GM21619 (cell line): ENCODE measurements around the gene LENG1.

ENCODE experiments used
- ATAC-seq: cut with Tn5 transposase; IDR thresholded peaks from one replicate; pipeline ENCODE4 v1.9.1; 2021; ENCODE audit not compliant: unreplicated experiment

Gene LENG1

DNA sequence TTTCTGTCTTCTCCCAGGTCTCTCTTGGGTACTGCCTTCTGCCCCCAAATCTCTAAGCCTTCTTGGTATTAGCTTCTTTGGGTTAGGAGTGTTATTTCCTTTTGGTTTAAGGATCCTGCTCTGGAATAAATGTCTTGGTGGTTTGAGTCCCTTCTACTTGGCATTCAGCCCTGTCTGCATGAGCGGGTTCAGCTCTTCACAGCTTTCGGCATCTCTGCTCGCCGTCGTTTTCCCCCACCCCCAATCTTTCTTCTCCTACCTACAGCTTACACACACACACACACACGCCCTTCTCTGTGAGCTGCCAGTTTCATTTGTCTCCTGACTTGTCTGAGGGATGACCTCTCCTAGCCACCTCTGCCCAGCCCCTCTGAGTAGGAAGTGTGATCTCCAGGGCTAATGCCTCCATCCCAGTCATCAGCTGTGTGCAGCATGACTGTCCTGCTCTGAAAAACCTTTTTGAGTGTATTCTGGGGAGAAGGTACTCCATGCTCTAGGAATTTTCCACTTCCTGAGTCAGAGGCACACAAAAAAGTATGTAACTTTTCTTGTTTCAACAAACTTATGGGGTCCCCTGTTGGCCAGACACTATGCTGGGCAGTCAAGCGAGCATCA is 17.2 kb downstream of the LENG1 start:
- ATAC-seq, result no peak

DNA sequence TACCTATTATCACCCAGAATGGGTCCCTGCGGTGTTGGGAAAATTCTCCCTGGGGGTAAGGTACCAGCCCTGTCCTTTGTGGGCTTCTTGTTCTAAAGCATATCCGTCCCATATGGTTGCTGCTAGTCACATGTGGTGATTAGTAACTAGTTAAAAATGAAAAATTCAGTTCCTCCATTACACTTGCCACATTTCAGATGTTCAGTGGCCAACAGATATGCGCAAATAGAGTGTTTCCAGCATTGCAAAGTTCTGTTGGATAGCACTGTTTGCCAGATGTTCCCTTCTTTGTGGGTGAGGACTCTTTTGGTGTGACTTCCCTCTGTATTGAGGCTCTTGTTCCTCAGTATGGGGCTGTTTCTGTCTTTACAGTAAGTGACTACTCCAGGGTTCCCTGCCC is 18.2 kb downstream of the LENG1 start:
- no peak for ATAC-seq

DNA sequence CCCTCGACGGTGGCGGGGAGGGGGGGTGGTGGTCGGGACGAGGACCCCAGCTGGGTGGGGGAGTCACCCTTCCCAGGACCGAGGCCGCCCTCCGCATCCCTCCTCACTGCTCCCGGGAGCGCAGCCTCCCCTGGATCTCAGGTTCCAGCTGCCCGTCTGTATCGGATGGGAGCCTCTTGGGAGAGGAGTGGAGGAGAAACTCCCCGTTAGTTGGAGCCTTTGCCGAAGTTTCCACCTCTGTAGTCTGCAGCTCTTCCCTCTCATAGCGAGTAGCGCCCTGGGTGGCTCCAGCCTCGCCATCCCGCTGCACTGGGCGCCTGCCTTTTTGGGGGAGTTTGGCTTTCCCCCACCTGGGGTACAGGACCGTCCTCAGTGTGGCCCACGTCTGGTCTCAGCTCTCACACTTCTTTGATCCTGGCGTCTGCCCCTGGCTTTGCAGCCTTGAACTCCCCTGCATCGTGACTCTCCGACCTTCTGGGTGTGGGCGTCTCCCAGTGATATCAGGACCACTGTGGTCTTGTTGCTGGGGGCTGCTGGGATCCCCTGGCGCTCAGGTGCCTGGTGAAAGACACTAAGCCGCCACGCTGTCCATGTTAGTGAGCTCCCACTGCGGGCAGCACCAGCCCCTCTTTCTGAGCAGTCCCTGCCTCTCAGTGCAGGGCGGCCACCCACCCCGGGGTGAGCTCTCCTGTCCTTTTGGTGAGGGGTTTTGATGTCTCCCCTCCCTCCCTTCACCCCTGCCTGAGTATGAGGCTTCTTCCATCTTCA is 20.8 kb downstream of the LENG1 start:
- no peak for ATAC-seq

DNA sequence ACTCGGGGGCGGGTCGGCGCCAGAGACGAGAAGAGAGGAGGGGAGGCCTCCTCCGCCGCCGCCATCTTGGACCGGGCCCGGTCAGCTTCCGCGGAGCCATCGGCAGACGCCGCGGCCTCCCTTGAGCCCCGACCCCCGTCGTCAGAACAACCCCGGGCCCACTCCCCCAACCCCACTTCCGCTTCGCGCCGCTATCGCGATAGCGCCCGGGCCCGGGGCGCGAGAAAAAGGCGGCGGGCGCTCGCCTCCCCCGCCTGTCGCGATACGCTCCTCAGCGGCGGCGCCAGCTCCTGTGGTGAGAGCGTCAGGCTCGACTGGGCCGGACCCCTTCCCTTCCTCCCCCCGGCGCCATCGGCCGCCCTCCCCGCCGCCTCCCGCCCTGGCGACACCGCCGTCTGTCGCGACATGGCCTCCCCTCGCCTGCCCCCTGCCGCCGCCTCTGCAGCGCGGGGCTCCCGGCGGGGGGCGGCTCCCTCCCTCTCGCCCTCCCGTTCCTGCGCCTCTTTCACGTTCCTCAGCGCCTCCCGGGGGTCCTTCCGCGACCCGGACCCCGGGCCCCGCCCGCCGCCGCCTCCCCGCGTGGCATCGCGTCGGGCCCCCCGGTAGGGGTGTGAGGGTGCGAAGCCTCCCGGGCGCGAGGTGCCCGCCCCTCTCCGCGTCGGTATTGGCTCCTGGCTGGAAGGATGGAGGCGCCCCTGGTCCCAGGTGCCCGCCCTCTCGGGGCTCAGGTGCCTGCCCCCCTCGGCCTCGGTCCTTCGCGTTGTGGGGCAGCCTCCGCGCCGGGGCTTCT is 21.6 kb downstream of the LENG1 start, which contains the start of gene CNOT3:
Gene CNOT3, plus strand, starts transcription at position 64 of the 790 bp plus-strand sequence. CDS start 5,217 bp downstream, outside the sequence.
- no peak for ATAC-seq

DNA sequence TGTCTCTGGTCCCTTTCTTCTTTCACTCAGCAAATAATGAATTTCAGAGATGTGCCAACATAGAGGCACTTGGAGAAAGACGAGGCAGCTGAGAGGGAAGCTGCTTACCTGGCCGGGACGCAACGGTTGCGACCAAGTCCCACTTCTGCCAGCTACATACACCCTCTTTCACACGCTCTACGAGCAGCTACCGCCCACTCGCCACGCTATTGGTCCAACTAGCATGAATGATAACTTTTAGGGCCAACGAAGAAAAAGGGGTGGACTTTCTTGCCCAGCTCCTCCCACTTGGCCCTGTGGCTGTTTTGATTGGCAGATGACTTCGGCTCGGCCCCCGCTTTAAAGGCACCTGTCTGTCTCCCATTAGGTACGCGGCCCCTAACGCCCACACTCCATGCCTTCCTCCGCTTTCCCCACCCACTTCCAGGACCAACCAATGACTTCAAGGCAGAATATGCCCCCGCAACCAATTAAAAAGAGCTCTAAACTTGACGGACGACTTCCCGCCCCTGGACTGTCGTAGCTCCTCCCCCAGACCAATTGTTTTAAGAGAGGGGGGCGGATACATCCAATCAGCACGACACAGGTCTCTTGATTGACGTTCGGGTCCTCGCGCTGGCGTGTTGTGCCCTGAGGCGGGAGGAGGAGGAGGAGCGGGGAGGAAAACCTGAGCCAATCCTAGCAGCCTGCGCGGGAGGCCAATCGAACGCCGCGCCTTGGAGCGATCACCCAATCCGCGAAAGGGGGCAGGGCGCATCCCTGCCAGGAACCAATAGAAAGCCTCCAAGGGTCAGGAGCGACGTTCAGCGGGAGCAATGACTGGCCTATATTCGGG is 22.4 kb downstream of the LENG1 start:
- ATAC-seq, result peak; percentile 69

DNA sequence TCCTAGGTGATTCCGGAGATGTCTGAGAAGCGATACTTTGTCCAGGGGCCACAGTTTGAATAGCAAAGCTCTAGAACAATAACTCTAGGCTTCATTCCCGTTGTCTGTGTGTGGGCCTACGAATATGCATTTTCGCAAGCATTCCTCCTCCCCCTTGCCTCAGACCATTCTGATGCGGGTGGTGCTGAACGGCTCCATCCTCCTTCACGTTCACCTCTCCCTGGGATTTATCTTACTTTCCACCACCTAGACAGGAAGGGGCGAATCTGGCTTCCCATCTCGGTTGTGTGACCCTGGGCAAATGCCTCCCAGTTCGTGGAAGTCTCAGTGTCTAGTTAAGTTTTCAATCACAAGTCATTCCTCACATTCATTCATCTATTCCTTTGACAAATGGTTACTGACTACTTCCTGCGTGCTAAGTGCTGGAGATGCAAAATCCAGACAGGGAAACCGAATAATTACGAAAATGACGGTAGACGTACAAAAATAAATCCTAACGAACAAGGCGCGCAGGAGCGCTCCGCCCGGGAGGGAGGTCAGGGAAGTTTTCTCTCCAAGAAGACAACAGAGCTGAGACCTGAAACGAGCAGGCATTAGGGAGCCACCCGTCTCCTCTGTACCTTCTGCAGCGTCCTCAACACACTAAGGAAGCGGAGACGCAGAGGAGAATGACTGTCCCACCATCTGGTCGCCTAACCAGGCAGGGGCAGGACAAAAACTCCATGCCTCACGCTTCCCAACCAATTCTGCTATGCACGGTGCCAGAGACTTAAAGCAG is 23.2 kb downstream of the LENG1 start:
- ATAC-seq, result no peak

DNA sequence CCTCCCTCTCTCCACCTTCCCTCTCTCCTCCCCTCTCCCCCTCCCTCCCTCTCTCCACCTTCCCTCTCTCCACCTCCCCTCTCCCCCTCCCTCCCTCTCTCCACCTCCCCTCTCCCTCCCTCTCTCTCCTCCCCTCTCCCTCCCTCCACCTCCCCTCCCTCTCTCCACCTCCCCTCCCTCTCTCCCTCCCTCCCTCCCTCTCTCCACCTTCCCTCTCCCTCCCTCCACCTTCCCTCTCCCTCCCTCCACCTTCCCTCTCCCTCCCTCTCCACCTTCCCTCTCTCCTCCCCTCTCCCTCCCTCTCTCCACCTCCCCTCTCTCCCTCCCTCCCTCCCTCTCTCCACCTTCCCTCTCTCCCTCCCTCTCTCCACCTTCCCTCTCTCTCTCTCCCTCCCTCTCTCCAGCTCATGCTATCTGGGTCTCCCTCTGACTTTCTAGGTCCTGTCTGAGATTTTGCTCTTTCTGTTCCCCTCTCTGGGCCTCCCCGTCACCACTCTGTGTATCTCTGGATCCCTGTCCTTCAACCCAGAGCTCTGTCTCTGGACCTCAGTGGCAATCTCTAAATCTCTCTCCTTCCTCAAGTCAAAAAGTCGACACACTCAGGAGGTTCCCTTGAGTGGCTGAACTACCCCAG is 25.4 kb downstream of the LENG1 start:
- ATAC-seq, result no peak

DNA sequence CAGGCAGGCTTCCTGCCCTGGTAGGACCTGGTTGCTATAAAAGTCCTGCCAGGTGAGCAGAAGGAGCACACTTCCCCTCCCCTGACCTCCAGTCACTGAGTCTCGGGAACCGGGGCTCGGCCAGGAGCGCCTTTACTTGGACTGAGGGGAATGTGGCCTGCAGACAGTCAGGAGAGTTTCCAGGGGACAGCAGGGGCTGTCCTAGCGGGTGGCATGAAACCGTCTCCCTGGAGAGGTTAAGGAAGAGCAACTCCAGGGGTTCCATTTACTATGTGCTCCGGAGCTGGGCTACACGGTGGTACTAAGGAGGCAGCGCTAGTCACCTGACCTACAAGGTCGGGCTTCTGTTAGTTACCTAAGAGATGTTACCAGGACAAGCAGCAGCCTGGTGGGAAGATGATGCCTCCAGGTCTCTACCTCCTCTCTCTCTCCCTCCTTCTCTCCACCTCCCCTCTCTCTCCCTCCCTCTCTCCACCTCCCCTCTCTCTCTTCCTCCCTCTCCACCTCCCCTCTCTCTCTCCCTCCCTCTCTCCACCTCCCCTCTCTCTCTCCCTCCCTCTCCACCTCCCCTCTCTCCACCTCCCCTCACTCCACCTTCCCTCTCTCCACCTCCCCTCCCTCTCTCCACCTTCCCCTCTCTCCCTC is 26.1 kb downstream of the LENG1 start:
- no peak for ATAC-seq

DNA sequence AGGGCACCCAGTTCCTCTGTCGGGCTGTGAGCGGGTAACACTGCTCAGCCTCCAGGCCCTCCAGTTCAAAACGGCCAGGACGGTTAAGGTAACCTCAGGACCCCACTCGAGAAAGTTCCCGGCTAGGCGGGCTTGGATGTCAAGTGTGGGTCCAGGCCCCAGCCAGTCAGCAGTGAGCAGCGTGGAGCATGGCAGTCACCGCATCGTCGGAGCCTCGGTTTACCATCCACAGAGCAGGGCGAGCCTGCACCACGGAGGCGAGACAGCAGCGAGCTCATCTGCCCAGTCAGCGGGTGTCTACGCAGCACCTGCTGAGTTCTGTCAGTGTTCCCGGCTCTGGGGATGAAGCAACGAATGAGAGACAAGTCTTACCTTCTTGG is 29.9 kb downstream of the LENG1 start:
- no peak for ATAC-seq

DNA sequence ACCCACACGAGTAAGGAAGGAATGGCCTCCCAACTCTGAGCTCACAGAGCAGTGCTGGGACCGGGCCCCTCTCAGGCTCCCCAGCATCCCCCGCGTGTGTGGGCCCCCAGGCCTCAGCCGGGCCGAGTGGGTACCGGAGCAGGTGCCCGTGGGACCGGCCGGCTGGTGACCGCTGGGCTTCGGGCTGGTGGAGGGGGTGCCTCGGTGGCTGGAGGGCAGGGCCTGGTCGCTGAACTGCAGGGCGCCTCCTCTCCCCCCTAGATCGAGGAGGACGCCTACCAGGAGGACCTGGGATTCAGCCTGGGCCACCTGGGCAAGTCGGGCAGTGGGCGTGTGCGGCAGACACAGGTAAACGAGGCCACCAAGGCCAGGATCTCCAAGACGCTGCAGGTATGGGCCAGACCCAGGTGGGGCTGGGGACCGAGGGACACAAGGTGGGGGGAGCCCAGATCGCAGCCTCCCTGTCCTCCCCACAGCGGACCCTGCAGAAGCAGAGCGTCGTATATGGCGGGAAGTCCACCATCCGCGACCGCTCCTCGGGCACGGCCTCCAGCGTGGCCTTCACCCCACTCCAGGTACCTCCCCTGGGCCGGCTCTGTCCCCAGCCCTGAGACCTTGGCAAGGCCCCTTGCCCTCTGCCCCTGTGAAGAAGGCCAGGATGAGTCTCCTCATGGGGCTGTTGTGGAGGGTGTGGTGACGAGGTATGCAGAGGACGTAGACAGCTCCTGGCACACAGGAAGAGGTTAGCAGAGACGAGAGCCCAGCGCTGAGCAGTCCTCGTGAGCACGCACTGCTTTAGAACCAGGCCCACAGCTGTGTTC is 30.5 kb downstream of the LENG1 start:
- no peak for ATAC-seq

DNA sequence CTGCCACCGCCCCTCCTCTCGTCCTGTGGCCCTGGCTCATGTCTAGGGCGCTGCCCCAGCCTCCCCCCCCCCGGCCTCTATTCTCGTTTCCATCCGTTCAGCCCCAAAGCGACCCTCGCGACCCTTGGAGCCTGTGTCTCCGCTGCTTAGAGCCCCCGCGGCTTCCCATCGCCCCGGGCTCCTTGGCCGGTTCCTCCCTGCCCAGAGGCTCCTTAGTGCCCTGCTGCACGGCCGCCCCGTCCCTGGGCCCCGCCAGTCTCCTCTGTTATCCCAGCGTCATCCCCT is 31.1 kb downstream of the LENG1 start:
- no peak for ATAC-seq

DNA sequence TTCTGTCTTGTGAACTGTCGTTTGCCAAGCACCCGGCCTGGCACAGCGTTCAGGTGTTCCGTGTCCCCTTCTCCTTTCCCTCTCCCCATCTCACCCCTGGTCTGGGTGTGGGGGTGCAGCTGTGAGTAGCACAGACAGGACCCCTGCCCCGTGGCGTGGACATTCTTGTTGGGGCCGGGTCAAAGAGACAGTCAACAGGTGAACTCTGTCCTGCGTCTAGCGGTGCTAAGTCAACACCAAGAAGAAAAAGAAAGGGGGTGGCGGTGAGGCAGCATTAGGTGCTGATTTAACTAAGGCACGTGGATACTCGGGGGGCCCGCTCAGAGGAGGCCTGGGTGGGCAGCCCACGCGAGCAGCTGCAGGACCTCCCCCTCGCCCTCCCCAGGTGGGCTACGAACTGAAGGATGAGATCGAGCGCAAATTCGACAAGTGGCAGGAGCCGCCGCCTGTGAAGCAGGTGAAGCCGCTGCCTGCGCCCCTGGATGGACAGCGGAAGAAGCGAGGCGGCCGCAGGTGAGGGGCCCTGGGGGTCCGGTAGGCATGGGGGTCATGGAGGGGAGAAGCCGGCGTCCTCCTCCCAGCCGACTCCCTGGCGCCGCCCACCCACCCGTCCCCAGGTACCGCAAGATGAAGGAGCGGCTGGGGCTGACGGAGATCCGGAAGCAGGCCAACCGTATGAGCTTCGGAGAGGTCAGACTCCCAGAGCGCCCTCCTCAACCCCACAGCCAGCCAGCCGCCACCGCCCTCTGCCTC is 31.7 kb downstream of the LENG1 start:
- ATAC-seq, result no peak

DNA sequence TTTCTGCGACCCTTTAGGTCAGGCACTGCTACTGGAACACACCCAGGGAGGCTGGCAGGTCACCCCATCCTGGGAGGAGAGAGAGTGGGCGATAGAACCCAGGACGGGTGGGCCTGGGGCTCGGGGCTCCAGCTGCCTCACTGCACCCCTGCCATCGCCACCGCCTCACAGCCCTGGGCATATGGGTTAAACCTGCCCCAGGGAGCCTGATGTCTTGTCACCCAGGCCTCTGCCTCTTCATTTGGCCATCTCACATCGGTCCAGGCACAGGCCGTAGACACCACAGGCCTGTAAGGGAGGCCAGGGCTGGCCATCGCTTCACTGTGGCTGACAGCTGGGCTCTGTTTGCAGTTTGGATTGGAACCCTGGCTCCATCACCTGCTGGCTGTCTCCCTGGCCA is 33.8 kb downstream of the LENG1 start:
- ATAC-seq, result no peak

DNA sequence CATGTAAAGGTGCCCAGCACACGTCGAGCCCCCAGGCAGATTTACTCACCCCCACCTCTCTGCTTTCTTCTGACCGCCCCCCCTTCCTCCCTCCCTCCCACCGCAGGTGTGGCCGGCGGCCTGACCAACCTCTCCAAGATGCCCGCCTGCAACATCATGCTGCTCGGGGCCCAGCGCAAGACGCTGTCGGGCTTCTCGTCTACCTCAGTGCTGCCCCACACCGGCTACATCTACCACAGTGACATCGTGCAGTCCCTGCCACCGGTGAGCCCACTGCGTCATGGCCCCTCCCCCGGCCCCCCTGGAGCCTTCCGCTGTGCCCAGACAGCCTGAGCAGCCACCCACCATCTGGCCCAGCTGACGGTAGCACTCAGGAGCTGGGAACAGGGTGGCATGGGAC is 35.1 kb downstream of the LENG1 start:
- no peak for ATAC-seq

DNA sequence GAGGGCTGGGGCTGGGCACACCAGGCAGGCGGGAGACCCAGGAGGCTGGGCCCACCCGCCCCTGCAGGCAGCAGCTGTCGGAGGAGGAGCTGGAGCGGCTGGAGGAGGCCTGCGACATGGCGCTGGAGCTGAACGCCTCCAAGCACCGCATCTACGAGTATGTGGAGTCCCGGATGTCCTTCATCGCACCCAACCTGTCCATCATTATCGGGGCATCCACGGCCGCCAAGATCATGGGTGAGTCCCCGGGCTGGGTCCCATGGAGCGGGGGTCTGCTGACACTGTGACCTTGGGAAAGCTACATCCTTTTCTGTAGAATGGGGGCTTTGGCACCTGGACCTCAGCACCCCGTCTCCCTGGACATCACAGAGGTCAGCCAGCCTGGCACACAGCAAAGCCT is 35.8 kb downstream of the LENG1 start:
- ATAC-seq, result no peak

DNA sequence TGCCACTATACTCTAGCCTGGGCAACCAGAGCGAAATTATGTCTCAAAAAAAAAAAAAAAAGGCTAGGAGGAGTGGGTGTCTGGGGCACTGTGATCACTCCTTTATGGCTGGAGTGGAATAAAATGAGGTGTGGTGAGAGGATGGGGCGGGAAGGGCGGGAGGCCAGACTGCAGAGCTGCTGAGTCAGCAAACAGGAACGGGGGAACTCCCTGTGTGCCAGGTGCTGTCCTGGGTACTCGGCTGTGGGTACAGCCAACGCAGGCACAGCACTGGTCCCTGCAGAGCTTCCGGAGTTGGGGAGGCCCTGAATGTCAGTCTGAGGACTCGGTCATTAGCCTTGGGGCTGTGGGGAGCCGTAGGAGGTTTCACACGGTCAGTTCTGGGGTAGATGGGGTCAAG is 38.3 kb downstream of the LENG1 start:
- ATAC-seq, result no peak

DNA sequence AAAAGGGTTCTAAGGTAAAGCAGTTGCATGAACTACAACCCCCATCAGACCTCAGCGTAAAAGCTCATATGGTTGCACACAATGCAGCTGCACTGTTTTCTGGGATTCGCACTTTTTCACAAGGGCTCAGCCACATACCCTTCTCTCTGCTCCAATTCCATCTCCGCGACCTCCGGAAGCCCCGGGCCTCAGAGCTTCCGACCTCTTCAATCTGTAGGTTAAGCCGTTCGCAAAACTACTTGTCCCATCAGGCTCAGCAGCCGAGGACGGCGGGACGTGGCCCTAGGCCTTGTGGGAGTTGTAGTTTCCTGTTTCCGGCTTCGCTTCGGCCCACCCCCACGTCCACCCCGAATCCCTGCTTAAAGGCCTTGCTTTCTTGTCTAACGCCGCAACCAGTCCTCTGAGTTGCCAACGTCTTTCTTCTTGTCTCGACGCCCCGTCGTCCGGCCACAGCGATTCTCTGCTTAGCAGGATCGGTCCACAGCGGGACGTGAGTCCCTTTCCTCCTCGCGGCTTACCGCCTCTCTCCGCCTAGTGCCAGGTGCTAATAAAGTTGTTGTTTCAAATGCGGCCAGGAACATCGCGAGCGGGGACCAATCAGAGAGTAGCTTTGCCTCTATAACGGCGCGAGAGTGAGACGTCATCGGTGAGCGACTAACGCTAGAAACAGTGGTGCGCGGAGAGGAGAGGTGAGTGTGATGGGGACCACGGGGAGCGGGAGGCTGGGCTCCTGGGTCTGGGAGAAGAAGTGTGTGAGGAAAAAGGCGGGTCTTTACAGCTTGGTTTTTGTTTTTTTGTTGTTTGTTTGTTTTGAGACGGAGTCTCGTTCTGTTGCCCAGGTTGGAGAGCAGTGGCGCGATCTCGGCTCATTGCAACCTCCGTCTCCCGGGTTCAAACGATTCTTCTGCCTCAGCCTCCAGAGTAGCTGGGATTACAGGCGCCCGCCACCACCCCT is 44.1 kb downstream of the LENG1 start, which contains the start of the genes PRPF31 and TFPT:
Gene PRPF31, plus strand, starts transcription at position 646 of the 955 bp plus-strand sequence. CDS start 2,525 bp downstream, outside the sequence.
Gene TFPT, minus strand, starts transcription at position 549 of the 955 bp plus-strand sequence. Its CDS starts 388 bp downstream, at position 161.
- peak; percentile 83 for ATAC-seq
